Epithelial cell of prostate (primary cell): Measurements from ENCODE around the gene TTC13.

ENCODE experiments used
- DNase-seq: peaks from one replicate; pipeline ENCODE4 v3.0.0-alpha.2; 2011; ENCODE audit warnings: low read depth, low spot score
- H3K27ac ChIP-seq: fragments of 450-650 bp; 2 replicates; pipeline ENCODE4 v1.5.1; 2017; ENCODE audit warnings: mild to moderate bottlenecking

Gene TTC13

GRCh38 chr1:230910755-230911117 lies 67.9 kb downstream of the TTC13 start:
- no peak overlapping the region for H3K27ac ChIP-seq
- DNase-seq: no peak

- no peak for DNase-seq
These were observed 68.5 kb downstream of the TTC13 start for GRCh38 chr1:230909974-230910754.

GRCh38 chr1:230907472-230908205 lies 71.0 kb downstream of the TTC13 start:
- H3K27ac ChIP-seq: no peak overlapping the region

More at GRCh38 chr1:230909974-230910754, 68.5 kb downstream of the TTC13 start:
- H3K27ac ChIP-seq: no peak overlapping the region

GRCh38 chr1:230906226-230906625 lies 72.4 kb downstream of the TTC13 start:
- no peak for DNase-seq
- H3K27ac ChIP-seq: no peak overlapping the region

More at GRCh38 chr1:230907472-230908205, 71.0 kb downstream of the TTC13 start:
- no peak for DNase-seq

GRCh38 chr1:230905733-230906132 lies 72.9 kb downstream of the TTC13 start:
- DNase-seq: no peak

GRCh38 chr1:230902349-230902923 lies 76.2 kb downstream of the TTC13 start:
- H3K27ac ChIP-seq: no peak overlapping the region
- no peak for DNase-seq

More at GRCh38 chr1:230905733-230906132, 72.9 kb downstream of the TTC13 start:
- H3K27ac ChIP-seq: no peak overlapping the region

GRCh38 chr1:230901671-230902070 lies 77.0 kb downstream of the TTC13 start:
- no peak for DNase-seq
- H3K27ac ChIP-seq: no peak overlapping the region

GRCh38 chr1:230900984-230901383 lies 77.7 kb downstream of the TTC13 start:
- no peak for DNase-seq
- no peak overlapping the region for H3K27ac ChIP-seq

- H3K27ac ChIP-seq: no peak overlapping the region
These were observed 78.8 kb downstream of the TTC13 start for GRCh38 chr1:230899841-230900251.

GRCh38 chr1:230898748-230899147 lies 79.9 kb downstream of the TTC13 start:
- no peak overlapping the region for H3K27ac ChIP-seq
- DNase-seq: no peak

More at GRCh38 chr1:230899841-230900251, 78.8 kb downstream of the TTC13 start:
- DNase-seq: no peak

GRCh38 chr1:230898144-230898543 lies 80.5 kb downstream of the TTC13 start:
- H3K27ac ChIP-seq: no peak overlapping the region
- no peak for DNase-seq

GRCh38 chr1:230896779-230897178 lies 81.9 kb downstream of the TTC13 start:
- H3K27ac ChIP-seq: no peak overlapping the region
- DNase-seq: no peak

GRCh38 chr1:230895452-230895851 lies 83.2 kb downstream of the TTC13 start:
- DNase-seq: no peak
- H3K27ac ChIP-seq: no peak overlapping the region

GRCh38 chr1:230894664-230895063 lies 84.0 kb downstream of the TTC13 start:
- no peak overlapping the region for H3K27ac ChIP-seq
- no peak for DNase-seq

- DNase-seq: no peak
- no peak overlapping the region for H3K27ac ChIP-seq
These were observed 84.6 kb downstream of the TTC13 start for GRCh38 chr1:230894032-230894431.

- H3K27ac ChIP-seq: no peak overlapping the region
- DNase-seq: no peak
These were observed 86.6 kb downstream of the TTC13 start for GRCh38 chr1:230892018-230892491.

- H3K27ac ChIP-seq: no peak overlapping the region
- DNase-seq: no peak
These were observed 87.2 kb downstream of the TTC13 start for GRCh38 chr1:230891413-230891812.

GRCh38 chr1:230884646-230885045 lies 94.0 kb downstream of the TTC13 start:
- no peak for DNase-seq
- no peak overlapping the region for H3K27ac ChIP-seq

- no peak for DNase-seq
- no peak overlapping the region for H3K27ac ChIP-seq
These were observed 94.7 kb downstream of the TTC13 start for GRCh38 chr1:230883967-230884366.

- no peak for DNase-seq
- no peak overlapping the region for H3K27ac ChIP-seq
These were observed 98.9 kb downstream of the TTC13 start for GRCh38 chr1:230879778-230880177.

GRCh38 chr1:230878591-230878990 lies 100.1 kb downstream of the TTC13 start:
- no peak overlapping the region for H3K27ac ChIP-seq
- DNase-seq: no peak
